Stimulated activated memory B cell treated with anti-CD40 and anti-IgM and Interleukin-4, amounts not matched to agents 10 μg/mL and 1 μg/mL and 100 μg/mL, for 72 hours (primary cell): ENCODE measurements around the gene MBD3L4.

Experiments used
- ATAC-seq: fragments of 150-1000 bp; cut with Tn5 transposase; 2 replicates; pipeline ENCODE4 v1.10.0; 2021
- H3K27ac Mint-ChIP-seq: one replicate; pipeline ENCODE4 v1.8.0; 2022; ENCODE audit warnings: mild to moderate bottlenecking, mixed read lengths
- H3K27me3 Mint-ChIP-seq: one replicate; pipeline ENCODE4 v1.8.0; 2022; ENCODE audit warnings: mixed read lengths
- H3K36me3 Mint-ChIP-seq: one replicate; pipeline ENCODE4 v1.8.0; 2022; ENCODE audit warnings: mixed read lengths
- H3K4me1 Mint-ChIP-seq: one replicate; pipeline ENCODE4 v1.8.0; 2022; ENCODE audit warnings: mixed read lengths
- H3K4me3 Mint-ChIP-seq: one replicate; pipeline ENCODE4 v1.8.0; 2022; ENCODE audit warnings: mild to moderate bottlenecking, moderate library complexity, mixed read lengths
- H3K9me3 Mint-ChIP-seq: one replicate; pipeline ENCODE4 v1.8.0; 2022; ENCODE audit warnings: mixed read lengths

Gene MBD3L4

GRCh38 chr19:7006135-7006704 is 33.8 kb downstream of the MBD3L4 start:
- Mint-ChIP-seq H3K9me3 (peaks cover 6% of the 10 kb centered on the region), H3K27ac (no peak overlapping the region), H3K4me1 (peaks cover 18% of the 10 kb centered on the region), H3K36me3 (no peaks in the 10 kb centered on the region), H3K4me3 (no peak overlapping the region), H3K27me3 (peaks cover 16% of the 10 kb centered on the region)
- ATAC-seq: no peak

GRCh38 chr19:7004313-7004931 is 35.6 kb downstream of the MBD3L4 start:
- Mint-ChIP-seq H3K4me1 (peaks cover 13% of the 10 kb centered on the region), H3K4me3 (no peak overlapping the region), H3K36me3 (no peaks in the 10 kb centered on the region), H3K27me3 (peaks cover 27% of the 10 kb centered on the region), H3K9me3 (peaks cover 6% of the 10 kb centered on the region), H3K27ac (no peak overlapping the region)
- ATAC-seq: no peak

GRCh38 chr19:7000816-7001215 is 39.2 kb downstream of the MBD3L4 start:
- no peak overlapping the region for H3K27ac Mint-ChIP-seq
- H3K4me3 Mint-ChIP-seq: no peak overlapping the region
- H3K4me1 Mint-ChIP-seq: peaks cover 8% of the 10 kb centered on the region
- ATAC-seq: no peak
- peaks cover 20% of the 10 kb centered on the region for H3K27me3 Mint-ChIP-seq
- H3K36me3 Mint-ChIP-seq: no peaks in the 10 kb centered on the region
- H3K9me3 Mint-ChIP-seq: no peaks in the 10 kb centered on the region

GRCh38 chr19:7000333-7000732 is 39.6 kb downstream of the MBD3L4 start:
- no peak overlapping the region for H3K27ac Mint-ChIP-seq
- ATAC-seq: no peak
- H3K4me1 Mint-ChIP-seq: peaks cover 8% of the 10 kb centered on the region
- peaks cover 20% of the 10 kb centered on the region for H3K27me3 Mint-ChIP-seq
- no peak overlapping the region for H3K4me3 Mint-ChIP-seq
- no peaks in the 10 kb centered on the region for H3K36me3 Mint-ChIP-seq
- peaks cover 2% of the 10 kb centered on the region for H3K9me3 Mint-ChIP-seq

GRCh38 chr19:6999933-7000332 is 40.0 kb downstream of the MBD3L4 start:
- Mint-ChIP-seq H3K36me3 (no peaks in the 10 kb centered on the region), H3K27me3 (peaks cover 20% of the 10 kb centered on the region), H3K4me3 (no peak overlapping the region), H3K4me1 (peaks cover 8% of the 10 kb centered on the region), H3K27ac (no peak overlapping the region), H3K9me3 (peaks cover 6% of the 10 kb centered on the region)
- no peak for ATAC-seq

- H3K27ac Mint-ChIP-seq: no peak overlapping the region
- peaks cover 8% of the 10 kb centered on the region for H3K4me1 Mint-ChIP-seq
- H3K4me3 Mint-ChIP-seq: no peak overlapping the region
- peak; percentile 68 for ATAC-seq
- H3K36me3 Mint-ChIP-seq: no peaks in the 10 kb centered on the region
- peaks cover 8% of the 10 kb centered on the region for H3K9me3 Mint-ChIP-seq
- peaks cover 20% of the 10 kb centered on the region for H3K27me3 Mint-ChIP-seq
These were observed 42.1 kb downstream of the MBD3L4 start for GRCh38 chr19:6997679-6998445.

- no peaks in the 10 kb centered on the region for H3K36me3 Mint-ChIP-seq
These were observed 43.2 kb downstream of the MBD3L4 start for GRCh38 chr19:6996810-6997209.

GRCh38 chr19:6995054-6995453 is 44.9 kb downstream of the MBD3L4 start:
- Mint-ChIP-seq H3K4me1 (peaks cover 8% of the 10 kb centered on the region), H3K27ac (no peak overlapping the region), H3K27me3 (peaks cover 7% of the 10 kb centered on the region), H3K4me3 (no peak overlapping the region), H3K9me3 (peaks cover 8% of the 10 kb centered on the region), H3K36me3 (no peaks in the 10 kb centered on the region)
- no peak for ATAC-seq

More at GRCh38 chr19:6996810-6997209, 43.2 kb downstream of the MBD3L4 start:
- ATAC-seq: no peak
- Mint-ChIP-seq H3K27me3 (peaks cover 17% of the 10 kb centered on the region), H3K4me3 (no peak overlapping the region), H3K27ac (no peak overlapping the region), H3K9me3 (peaks cover 8% of the 10 kb centered on the region), H3K4me1 (peaks cover 8% of the 10 kb centered on the region)

- no peak overlapping the region for H3K4me3 Mint-ChIP-seq
- peaks cover 6% of the 10 kb centered on the region for H3K36me3 Mint-ChIP-seq
- peaks cover 11% of the 10 kb centered on the region for H3K27me3 Mint-ChIP-seq
- ATAC-seq: no peak
- H3K27ac Mint-ChIP-seq: no peak overlapping the region
- H3K4me1 Mint-ChIP-seq: peaks cover 8% of the 10 kb centered on the region
- H3K9me3 Mint-ChIP-seq: peaks cover 21% of the 10 kb centered on the region
These were observed 51.7 kb downstream of the MBD3L4 start for GRCh38 chr19:6988257-6988656.

GRCh38 chr19:6987850-6988249 is 52.1 kb downstream of the MBD3L4 start:
- Mint-ChIP-seq H3K27me3 (peaks cover 11% of the 10 kb centered on the region), H3K4me3 (no peak overlapping the region), H3K9me3 (peaks cover 24% of the 10 kb centered on the region), H3K4me1 (peaks cover 8% of the 10 kb centered on the region), H3K27ac (no peak overlapping the region), H3K36me3 (peaks cover 6% of the 10 kb centered on the region)
- ATAC-seq: no peak
